HG02571 (cell line): Measurements from ENCODE around the gene ATP5F1D.
"Not testable (repeated sequence)": the region's sequence is repeated elsewhere in the genome, so short reads cannot be mapped to it uniquely, and the experiment has no call there.

Source experiments
- ATAC-seq: cut with Tn5 transposase; IDR thresholded peaks from one replicate; pipeline ENCODE4 v1.9.1; 2021; ENCODE audit warnings: mild to moderate bottlenecking, moderate library complexity; ENCODE audit not compliant: unreplicated experiment

Gene ATP5F1D

DNA sequence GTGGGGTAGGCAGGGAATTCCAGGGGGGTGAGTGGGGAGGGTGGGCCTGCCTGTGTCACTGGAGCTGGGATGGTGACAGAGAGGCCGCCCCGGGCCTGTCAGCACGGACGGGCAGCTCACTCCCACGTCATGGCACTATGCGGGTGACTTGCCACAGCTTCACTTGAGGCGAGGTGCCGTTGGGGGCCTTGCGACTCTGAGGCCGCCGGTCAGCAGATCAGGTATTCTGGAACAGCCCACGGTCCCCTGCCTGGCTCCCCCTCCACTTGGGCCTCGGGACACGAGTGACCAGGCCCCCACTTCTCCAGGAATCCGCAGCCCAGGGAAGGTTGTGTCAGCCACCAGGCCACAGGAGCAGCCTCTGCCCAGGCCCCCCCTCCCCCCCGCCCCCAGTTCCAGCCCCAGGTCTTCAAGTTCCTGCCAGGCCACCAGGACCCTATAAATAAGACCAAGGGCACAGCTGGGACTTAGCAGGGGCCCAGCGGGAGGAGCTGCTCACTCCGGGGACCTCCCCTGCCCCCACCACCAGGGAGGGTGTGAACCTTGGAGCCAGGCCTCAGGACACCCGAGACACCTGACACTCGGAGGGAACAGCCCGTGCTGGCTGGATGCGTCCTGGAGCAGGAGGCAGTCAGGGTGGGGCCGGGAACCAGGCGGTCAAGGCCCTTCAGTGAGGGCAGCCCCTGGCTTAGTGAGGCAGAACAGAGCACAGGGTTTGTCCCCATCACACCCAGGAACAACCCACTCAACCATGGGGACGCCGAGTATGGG, 4.1 kb downstream of the ATP5F1D start:
- no peak for ATAC-seq

DNA sequence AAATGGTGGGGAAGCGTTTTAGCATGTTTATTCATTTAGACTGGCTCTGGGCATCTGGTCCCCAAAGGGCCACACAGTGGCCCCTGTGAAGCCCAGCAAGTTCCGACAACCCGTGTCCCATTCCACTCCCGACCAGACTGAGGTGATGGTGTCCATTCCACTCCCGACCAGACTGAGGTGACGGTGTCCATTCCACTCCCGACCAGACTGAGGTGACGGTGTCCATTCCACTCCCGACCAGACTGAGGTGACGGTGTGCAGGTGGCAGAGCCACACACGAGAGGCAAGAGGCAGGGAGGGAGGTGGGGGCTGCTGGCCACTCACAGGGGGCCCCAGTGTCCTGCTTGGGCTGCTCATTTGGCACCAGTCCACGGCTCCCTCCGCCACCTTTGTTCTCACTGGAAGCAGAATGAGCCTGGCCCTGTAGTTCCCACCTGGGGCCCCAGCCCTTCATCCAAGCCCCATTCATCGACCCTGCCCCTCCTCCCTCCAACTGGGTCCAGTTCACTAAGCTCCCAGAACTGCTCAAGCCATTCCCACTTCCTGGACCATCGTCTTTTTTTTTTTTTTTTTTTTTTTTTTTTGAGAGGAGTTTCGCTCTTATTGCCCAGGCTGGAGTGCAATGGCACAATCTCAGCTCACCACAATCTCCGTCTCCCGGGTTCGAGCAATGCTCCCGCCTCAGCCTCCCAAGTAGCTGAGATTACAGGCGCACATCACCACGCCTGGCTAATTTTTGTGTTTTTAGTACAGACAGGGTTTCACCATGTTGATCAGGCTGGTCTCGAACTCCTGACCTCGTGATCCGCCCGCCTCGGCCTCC, 4.9 kb downstream of the ATP5F1D start:
- ATAC-seq: not testable (repeated sequence)

DNA sequence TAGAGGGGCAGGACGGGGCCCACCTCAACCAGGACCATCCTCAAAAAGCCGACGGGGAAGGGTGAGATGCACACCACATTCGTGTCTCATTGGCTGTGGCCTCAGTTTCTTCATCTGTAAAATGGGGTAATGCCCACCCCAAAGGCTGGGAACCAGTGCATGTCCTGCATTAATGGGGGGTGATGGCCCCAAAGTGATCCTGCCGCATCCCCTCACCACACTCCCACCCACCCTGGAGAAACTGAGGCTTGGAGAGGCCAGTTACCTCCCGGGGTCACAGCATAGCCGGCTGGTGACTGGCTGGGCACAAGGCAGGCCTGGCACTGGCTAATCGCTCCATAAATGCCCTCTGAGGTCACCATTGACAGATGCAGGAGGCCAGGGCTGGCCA, 6.2 kb downstream of the ATP5F1D start:
- ATAC-seq: no peak

DNA sequence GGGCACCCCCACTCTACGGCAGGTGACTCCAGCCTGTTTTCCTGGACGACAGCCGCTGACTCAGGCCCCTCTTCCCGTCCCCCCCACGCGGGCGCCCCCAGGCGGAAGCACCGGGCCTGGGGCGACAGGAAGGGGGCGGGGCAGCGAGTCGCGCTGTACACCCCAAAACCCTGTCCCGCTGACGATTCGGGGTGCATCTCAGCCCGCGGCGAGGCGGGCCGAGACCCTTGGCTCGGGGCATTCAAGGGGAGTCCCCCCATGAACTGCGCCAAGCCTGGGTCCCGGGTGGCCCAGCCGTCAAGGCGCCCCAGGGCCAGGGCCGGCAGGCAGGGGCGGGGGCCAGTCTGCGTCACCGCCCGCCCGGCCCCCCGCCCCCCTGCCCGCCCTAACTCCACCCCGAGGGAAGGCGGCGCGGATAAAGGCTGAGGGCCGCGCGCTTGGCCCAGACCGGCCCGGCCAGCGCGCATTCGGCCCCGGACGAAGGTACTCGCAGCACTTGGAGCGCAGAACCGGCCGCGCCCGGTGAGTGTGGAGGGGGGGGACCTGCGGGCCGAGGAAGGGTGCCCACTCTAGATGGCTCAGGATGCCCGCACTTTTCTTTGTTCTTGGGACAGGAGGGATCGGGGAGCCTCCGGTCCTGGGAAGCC, 6.7 kb downstream of the ATP5F1D start, which contains the start of gene MIDN:
Gene MIDN (plus strand): TSS at position 445 of the 647 bp plus-strand sequence. CDS start 1,714 bp downstream, outside the sequence.
- peak; percentile 6 for ATAC-seq

DNA sequence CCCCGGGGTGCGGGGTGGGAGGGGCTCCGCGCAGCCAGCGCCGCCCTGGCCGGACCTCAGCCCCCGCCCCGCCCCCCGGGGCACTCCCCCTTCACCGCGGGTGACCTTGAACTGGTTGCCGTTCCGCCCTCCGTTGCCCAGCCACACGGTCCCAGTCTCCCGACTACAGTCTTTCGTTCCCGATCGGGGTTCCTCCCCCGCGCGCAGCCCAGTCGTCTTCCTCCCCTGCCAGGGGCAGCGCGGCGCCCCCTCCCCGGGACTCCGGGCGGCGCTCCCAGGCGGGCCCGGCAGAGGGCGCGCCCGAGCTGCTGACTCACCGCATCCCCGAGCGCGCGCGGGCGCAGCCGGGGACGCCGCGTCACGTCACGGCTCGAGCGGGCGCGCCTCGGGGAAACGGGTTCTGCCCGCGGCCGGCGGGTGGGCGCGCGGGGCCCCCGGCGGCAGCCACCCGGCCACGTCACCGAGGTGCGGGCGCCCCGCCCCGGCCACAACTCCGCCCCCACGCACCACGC, 7.3 kb downstream of the ATP5F1D start:
- ATAC-seq: peak; percentile 30

DNA sequence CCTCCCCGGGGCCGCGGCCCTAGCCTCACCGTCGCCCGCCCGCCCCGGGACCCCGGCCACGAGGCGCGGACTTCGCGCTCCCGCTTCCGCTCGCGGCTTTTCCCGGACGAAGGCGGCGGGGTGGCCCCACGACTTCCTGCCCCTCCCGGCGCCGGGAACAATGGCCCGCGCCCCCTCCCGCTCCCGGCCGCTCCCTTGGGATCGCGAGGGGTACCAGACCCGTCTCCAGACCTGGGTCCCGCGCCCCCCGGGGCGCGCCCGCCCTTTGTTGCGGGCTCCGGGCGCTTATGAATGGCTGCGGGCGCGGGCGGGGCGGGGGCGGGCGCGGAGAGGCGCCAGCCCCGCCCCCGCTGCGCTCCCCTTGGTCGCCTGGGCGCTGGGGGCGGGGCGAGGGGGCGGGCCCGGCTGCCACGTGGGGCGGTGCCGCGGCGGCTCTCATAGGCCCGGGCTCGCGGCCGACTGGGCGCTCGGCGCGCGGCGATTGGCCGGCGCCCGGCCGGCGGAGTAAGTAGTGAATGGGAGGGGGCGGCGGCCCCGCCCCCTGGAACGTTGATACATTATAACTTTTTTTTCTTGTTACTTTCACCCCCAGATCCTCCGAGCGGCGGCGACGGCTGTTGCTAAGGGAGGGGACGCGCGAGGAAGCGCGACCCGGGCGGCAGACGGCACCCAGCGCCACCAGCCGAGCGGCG, 7.9 kb downstream of the ATP5F1D start:
- ATAC-seq: peak; percentile 48

DNA sequence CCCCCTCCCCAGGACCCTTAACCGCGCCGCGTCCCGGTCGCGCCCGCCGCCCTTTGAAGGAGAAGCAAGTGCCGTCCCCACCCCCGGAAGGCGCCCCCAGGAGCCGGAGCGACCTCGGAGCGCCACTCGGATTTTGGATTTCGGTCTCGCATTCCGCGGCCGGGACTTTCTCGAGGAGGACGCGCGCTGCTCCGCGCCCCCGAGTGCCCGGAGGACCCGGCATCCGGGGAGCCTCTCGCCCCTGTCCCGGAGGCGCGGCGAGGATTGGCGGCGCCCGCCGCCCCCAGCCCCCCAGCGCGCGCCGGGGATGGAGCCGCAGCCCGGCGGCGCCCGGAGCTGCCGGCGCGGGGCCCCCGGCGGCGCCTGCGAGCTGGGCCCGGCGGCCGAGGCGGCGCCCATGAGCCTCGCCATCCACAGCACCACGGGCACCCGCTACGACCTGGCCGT, 8.5 kb downstream of the ATP5F1D start:
- no peak for ATAC-seq

DNA sequence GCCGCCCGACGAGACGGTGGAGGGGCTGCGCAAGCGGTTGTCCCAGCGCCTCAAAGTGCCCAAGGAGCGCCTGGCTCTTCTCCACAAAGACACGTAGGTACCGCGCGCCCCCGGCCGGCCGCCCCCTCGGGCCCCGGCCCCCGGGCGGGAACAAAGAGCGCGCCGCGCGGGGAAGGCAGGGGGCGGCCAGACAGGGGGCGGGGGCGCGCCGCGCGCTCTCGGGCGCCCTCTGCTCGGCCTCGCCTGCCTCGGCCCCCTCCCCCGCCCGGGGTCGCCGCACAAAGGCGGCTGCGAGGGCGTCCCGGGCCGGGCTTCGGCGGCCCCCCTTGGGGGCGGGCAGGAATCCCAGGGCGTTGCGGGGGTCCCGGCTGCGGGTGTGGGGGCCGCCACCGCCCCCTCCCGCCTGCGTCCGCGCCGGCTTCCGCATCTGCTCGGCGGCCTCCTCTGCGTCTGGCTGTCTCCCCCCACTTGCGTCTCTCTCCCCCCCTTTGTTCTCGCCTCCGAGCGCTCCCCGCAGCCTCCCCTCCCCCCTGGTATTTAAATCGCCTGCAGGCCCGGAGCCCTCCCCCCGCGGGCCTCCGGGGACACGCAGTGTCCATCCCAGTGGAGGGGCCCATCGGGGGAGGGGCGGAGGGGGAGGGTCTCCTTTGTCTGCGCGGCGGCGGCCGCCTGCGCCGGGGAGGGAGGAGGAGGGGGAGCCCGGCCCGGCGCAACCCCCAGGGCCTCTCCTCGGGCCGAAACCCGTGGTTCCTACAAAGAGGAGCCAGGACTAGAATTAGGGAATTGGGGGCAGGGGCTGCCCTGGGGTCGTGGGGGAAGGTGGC, 9.1 kb downstream of the ATP5F1D start:
- ATAC-seq: no peak

DNA sequence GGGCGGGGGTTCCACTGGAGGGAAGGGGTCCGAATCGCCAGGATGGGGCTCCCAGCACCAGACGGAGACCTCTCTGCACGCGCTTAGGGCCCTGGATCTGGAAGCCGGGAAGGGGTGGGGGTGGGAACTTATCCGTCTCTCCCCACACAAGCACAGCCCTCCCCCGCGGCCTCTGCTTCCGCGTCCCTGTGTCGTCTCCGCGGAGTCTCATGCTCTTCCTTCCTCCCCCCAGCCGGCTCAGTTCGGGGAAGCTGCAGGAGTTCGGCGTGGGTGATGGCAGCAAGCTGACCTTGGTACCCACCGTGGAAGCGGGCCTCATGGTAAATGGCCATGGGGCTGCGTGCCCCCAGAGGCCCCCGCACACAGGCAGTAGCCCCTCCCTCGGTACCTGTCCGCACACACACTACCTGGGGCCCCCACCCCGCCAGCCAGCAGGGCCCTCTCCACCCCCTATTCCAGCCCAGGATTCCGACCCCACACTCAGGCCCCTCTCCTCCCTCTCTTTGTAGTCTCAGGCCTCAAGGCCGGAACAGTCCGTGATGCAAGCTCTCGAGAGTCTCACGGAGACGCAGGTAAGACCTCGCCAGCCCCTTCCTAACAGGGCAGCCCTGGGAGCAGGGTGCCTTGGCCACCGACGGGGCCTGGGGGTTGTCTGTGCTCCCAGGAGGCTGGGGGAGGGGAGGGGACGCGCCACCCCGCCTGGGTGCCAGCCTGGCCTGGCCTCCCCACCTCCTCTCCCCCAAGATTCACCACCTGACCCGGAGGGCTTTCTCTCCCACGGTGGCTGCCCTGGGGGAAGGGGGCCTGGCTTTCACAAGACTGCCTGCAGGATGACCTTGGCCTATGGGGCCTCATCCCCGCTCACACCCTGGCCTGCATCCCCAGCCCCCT, 10.0 kb downstream of the ATP5F1D start:
- ATAC-seq: no peak

DNA sequence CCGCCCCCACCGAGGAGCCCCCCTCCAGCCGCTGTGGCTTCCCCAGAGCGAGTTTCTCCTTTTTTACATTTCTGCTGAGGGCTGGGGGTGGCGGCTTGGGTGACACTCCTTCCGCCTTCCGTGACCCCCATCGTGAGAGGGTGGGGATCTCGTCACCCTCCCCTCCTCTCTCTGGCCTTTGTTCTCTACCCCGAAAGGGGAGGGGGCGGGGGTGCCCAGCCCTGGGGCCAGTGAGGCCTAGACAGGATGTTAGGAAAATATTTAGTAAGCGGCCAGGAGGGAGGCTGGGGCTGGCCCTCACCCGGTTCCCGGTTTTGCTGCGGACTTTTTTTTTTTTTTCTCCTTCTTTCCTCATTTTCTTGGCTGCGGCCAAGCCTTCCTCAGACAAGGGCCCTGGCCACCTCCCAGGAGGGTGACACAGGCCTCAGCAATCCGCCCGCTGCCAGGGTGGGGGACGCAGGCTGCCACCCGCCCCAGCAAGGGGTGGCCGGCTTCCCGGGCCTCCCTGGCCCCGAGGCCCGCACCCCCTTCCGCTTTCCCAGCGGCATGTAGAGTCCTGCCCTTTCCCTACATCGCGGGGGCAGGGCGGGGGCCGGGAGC, 10.8 kb downstream of the ATP5F1D start:
- no peak for ATAC-seq

DNA sequence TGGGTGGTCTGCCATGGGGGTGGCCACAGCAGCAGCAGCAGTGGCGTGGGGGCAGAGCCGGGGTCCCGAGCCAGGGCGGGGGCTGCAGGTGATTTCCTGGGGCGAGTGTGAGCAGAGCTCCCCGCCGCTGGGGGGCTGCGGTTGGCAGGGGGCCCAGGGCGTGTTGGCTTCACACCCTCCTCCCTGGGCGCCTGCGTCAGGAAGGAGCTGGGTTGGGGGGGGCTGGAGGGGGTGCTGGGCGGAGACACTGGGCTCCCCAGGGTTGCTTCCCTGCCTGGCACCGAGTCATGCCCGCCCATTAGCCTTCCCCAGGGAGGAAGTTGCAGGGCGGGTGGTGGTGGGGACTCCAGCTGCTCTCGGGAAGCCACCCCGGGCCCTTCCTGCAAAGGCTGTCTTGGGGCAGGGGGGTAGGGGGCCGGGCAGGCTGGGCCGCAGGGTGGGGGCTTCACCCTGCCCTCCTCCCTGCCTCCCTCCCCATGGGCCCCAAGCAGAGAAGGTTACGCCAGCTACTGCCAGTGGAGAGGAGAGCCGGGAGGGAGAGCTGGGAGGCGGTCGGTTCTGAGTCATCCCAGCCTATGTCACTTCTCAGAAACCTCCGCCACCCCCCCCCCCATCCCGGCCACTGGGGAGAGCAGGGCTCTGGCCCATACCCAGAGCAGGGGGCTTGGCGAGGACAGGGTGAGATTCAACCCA, 11.4 kb downstream of the ATP5F1D start:
- ATAC-seq: no peak

DNA sequence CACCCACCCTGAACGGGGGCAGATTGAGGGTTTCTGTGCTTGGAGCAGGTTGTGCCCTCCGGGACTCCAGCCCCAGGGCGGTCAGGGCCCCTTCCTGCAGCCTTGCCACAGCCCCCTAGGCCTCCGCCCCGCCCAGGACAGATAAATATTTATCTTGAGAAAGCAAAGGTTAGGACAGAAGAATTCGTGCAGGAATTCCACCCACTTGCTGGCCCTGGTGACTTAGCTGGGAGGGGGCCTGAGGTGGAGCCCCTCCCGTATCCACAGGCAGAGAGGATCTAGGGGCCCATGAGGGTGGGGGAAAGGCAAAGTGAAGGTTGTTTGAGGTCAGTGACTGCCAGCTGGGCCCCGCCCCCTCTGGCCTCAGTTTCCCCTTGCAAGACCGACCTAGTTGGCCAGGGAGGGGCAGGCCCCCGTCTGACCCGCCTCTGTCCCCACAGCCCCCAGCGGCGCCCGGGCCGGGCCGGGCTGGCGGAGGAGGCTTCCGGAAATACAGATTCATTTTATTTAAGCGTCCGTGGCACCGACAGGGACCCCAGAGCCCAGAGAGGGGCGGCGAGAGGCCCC, 12.0 kb downstream of the ATP5F1D start:
- ATAC-seq: no peak

DNA sequence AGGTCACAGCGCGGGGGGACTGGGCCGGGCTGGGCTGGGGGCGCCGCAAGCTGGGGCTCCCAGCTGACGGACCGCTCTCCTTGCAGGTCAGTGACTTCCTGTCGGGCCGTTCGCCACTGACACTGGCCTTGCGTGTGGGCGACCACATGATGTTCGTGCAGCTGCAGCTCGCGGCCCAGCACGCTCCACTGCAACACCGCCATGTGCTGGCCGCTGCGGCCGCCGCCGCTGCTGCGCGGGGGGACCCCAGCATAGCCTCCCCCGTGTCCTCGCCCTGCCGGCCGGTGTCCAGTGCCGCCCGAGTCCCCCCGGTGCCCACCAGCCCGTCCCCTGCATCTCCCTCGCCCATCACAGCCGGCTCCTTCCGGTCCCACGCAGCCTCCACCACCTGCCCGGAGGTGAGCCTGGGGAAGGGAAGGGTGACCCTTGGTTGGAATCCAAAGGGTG, 12.6 kb downstream of the ATP5F1D start:
- ATAC-seq: no peak

DNA sequence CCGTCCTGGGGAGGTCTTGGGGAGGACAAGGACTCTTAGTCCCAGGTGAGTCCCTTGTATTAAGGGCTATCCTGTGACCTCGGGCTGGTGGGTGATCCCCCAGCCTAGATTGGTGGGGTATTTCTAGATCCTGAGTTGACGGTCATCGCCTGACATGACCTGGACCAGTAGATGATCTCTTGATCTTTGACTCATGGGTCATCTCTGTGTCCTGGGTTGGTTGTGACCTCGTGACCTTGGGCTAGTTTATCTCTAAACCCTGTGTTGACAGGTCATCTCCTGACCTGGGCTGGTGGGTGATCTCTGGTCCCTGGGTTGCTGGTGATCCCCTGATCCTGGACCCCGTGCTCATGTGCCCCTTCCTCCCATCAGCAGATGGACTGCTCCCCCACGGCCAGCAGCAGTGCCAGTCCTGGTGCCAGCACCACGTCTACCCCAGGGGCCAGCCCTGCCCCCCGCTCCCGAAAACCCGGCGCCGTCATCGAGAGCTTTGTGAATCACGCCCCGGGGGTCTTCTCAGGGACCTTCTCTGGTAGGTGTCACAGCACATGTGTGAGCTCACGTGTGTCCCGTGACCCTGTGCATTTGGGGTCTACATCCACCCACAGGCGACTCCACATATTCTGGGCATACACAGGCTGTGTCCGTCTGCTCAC, 13.1 kb downstream of the ATP5F1D start:
- ATAC-seq: no peak

DNA sequence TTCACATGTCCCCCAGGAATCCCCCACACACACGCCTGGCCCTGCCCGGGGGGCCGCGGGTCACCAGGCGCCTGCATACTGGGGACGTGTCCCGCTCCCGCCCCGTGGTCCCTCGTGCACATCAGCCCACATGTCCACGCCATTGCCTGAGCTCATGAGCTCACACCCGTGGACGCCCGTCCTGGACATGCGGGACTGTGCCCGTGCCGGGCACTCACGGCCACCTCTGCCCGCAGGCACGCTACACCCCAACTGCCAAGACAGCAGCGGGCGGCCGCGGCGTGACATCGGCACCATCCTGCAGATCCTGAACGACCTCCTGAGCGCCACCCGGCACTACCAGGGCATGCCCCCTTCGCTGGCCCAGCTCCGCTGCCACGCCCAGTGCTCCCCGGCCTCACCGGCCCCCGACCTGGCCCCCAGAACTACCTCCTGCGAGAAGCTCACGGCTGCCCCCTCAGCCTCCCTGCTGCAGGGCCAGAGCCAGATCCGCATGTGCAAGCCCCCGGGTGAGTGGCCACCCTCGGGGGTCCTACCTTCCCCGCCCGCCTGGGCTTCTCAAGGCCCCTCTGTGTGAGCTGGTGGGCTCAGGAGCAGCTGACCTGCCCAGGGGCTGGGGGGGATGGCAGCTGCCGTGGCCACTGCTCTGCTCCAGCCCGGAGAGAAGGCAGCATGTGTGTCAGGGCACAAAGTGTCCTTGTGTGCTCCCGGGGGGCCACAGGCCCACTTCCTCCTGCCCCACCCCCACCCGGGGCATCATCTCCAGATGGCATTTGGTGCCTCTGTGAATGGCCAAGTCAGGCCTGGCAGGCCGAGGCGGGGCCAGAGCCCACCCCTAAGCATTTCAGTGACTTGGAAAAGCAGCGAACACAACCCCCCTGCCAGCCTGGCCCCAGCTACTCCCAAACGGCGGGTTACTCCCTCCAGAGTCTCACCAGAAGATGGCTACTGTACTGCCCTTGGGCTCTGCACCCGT, 13.9 kb downstream of the ATP5F1D start:
- ATAC-seq: no peak
